HG03439 (cell line): Measurements from ENCODE around the gene RPS25.
"Not testable (repeated sequence)": the region's sequence is repeated elsewhere in the genome, so short reads cannot be mapped to it uniquely, and the experiment has no call there.

ENCODE experiments used
- ATAC-seq: cut with Tn5 transposase; IDR thresholded peaks from one replicate; pipeline ENCODE4 v1.9.1; 2021; ENCODE audit warnings: mild to moderate bottlenecking, moderate library complexity; ENCODE audit not compliant: unreplicated experiment

Gene RPS25

GRCh38 chr11:119017377-119017776 is 766 bp downstream of the RPS25 start:
- not testable (repeated sequence) for ATAC-seq

- ATAC-seq: no peak
Observed at GRCh38 chr11:119016216-119017009, 1.7 kb downstream of the RPS25 start.

DNA sequence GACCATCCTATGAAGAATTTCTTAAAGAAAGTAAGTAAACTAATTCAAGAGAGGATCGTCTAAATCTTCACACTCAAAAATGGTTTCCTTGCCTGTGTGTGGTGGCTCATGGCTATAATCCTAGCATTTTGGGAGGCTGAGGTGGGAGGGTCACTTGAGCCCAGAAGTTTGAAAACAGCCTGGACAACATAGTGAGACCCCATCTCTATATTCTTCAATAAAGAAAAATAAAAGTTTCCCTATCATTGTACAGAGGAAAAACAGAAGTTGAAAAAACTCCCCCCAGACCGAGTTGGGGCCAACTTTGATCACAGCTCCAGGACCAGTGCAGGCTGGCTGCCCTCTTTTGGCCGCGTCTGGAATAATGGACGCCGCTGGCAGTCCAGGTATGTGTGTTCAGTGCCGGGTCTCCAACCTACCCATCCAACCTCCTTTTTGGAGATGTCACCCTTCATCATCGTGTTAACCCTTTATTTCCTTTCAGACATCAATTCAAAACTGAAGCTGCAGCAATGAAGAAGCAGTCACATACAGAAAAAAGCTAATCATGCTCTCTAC is 3.0 kb downstream of the RPS25 start:
- ATAC-seq: no peak

- ATAC-seq: no peak
Observed at GRCh38 chr11:119014209-119014924, 3.8 kb downstream of the RPS25 start.

DNA sequence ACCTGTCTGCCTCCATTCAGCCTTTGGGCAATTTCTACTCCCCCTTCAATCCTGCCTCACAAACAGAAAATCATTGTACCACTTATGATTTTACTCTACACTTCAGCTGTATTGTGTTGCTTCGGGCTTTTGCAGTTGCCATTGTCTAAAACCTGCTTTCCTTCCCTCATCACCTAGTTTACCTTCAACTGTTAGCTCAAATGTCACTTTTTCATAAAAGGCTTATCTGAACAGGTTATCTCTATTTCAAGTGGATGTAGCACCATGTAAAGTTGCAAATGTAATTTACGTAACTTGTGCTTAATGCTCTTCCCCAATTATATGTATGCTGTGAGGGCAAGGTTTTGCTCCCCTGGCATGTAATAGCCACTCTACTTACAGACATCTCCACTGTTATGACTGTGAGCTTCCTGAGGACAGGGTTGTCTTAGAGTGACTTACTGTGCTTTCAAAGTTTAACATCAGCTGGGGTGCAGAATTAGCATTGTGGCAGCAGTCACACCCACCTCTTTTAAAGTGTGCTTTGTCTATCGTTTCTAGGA is 5.4 kb downstream of the RPS25 start:
- no peak for ATAC-seq

DNA sequence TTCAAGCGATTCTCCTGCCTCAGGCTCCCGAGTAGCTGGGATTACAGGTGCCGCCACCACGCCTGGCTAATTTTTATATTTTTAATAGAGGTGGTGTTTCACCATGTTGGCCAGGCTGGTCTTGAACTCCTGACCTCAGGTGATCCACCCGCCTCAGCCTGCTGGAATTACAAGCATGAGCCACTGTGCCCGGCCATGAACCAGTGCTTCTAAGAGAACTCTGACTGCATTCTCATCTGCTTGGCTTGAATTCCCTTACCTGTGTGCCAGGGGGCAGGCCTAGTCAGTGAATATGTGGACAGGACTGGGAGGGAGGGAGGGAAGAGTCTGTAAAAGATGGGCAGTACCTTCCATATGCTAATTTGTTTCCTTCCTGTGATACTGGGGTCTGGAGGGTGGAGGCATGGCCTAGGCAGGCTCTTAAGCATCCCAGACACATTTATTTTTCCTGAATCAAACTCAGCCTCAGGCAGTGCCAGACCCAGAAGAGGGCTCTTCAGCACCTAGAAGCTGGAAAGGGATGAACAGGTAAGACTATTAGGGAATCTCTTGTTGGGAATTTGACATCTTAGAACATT is 6.6 kb downstream of the RPS25 start:
- ATAC-seq: no peak

DNA sequence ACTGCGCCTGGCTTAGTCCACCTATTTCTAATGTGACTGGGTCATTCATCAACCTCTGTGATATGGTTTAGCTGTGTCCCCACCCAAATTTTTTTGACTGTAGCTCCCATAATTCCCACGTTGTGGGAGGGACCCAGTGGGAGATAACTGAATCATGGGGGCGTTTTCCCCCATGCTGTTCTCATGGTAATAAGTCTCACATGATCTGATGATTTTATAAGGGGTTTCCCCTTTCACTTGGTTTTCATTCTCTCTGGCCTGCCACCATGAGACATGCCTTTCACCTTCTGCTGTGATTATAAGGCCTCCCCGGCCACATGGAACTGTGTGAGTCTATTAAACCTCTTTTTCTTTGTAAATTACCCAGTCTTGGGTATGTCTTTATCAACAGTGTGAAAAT is 11.5 kb downstream of the RPS25 start:
- no peak for ATAC-seq

- ATAC-seq: no peak
Observed at GRCh38 chr11:119000906-119001305, 17.2 kb downstream of the RPS25 start.

GRCh38 chr11:118998822-118999221 is 19.3 kb downstream of the RPS25 start:
- no peak for ATAC-seq

- peak; percentile 12 for ATAC-seq
Observed at GRCh38 chr11:118998388-118998717, 19.8 kb downstream of the RPS25 start.

DNA sequence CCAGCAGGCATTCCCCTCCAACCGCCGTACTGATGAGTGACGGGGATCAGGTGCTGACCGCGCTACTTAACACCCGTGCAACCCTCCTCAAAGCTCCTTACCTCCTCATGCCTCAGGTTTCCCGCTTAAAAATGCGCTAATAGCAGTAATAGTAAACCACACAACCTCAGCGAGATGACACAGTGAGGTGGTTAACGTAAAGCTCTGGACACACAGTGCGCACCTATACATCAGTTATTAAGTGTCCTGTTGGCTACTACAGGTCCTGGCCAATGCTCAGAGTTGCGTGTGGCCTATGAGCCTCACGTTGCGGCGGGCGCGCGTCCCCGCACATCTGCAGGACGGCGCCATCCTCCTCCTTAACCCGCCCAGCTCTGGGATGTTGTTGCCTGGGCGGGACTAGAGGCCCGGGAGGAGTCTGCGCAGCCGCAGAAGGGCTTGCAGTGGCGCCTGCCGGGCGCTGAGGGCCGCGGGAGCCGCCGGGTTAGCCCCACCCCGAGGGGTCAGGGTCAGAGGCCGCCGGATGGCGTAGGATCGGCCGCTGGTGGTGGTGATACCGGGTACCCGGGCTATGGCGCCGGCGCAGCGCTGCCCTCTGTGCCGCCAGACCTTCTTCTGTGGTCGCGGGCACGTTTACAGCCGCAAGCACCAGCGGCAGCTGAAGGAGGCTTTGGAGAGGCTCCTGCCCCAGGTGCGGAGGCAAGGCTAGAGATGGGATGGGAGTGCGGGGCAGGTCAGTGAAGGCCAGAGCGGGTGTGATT is 20.3 kb downstream of the RPS25 start, which contains the start of gene CENATAC:
TSS of gene CENATAC (plus strand) at position 512 of the 761 bp plus-strand sequence. CDS start at position 572, 60 bp downstream.
- ATAC-seq: peak; percentile 90

DNA sequence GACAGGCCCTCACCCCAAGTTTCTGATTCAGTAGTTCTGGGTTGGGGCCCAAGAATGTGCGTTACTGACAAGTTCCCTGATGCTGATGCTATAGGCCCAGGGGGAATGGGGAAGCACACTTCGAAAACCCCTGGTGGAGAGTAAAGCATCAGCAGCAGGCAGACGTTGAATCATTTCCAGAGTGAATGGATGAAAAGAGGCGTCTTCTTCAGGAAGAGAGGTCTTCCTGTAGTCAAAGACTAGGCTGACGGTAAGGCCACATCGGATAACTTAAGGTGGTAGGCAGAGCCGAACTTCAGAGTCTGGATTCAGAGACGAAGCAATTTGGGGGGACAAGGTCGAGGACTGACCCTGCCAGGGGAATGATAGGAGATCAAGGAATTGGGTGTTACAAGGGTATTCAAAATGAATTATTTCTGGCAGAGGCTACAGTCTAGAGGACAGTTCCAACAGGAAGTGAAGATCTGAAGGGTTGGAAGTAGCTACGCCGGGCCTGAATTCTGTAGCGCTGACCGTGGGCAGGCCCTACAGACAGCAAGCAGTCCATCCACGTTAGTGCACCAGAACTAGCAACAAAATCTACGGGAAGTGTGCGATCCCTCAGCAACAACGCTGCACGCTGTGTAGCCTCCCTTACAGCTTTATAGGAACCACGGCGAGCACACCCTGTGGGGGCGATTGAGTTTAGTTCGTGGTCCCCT is 21.1 kb downstream of the RPS25 start:
- ATAC-seq: peak; percentile 8

- ATAC-seq: not testable (repeated sequence)
Observed at GRCh38 chr11:118991486-118992038, 26.6 kb downstream of the RPS25 start.

GRCh38 chr11:118988280-118988679 is 29.9 kb downstream of the RPS25 start:
- ATAC-seq: no peak

- no peak for ATAC-seq
Observed at GRCh38 chr11:118984825-118985224, 33.3 kb downstream of the RPS25 start.

DNA sequence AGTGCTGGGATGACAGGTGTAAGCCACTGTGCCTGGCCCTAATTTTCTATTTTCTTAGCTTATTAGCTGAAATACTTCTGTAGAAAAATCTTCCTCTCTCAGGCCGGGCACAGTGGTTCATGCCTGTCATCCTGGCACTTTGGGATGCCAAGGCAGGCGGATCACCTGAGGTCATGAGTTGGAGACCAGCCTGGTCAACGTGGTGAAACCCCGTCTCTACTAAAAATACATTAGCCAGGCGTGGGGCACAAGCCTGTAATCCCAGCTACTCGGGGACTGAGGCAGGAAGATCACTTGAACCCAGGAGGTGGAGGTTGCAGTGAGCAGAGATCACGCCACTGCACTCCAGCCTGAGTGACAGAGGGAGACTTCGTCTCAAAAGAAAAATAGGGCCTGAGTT is 33.8 kb downstream of the RPS25 start:
- not testable (repeated sequence) for ATAC-seq

GRCh38 chr11:118980191-118980881 is 37.8 kb downstream of the RPS25 start:
- ATAC-seq: no peak

DNA sequence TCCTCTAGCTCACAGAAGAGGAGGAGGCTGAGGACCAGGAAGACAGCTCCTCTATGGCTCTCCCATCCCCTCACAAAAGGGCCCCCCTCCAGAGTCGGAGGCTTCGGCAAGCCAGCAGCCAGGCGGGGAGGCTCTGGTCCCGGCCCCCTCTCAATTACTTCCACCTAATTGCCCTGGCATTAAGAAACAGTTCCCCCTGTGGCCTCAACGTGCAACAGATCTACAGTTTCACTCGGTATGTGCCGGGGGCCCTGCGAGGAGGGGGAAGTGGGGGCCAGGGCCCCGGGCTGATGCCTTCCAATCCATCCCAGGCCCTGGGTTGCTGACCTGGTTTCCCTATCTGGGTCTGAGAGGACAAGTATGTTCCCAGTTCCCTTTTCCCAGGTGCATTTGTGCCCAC is 38.7 kb downstream of the RPS25 start:
- no peak for ATAC-seq
